K562 (cell line): ENCODE measurements around the gene ATF3. TPM values are rescaled to one million over a fixed set of nuclear protein-coding genes. Genes with fewer than 3 reads are reported as not detected.

Experiments
- ATAC-seq: fragments of 200-7000 bp; cut with Tn5 transposase; 3 replicates; pipeline ENCODE4 v1.9.1; 2020; ENCODE audit warnings: moderate library complexity
- BruUV-seq: library from RNA; stranded (reverse); fragments of 400-500 nt; replicated peaks from 2 replicates; lab custom pipeline; 2021; lab: Mats Ljungman, UMichigan
- CTCF ChIA-PET: fragments of 300-600 bp; formaldehyde crosslinking; extraction: SDS; loops from one replicate; lab custom pipeline; 2021; ENCODE audit warnings: low intra/inter-chr PET ratio; lab: Yijun Ruan, JAX
- POLR2A ChIA-PET: fragments of 300-600, 350-650 bp; sonication (Branson Sonifier 250); formaldehyde crosslinking; extraction: SDS; loops from one replicate; lab custom pipeline; 2021; ENCODE audit warnings: antibody characterized with exemption, inconsistent platforms; lab: Yijun Ruan, JAX
- DNase-seq, 4 experiments: peaks; one replicate each; pipeline versions ENCODE4 v3.0.0 to v3.0.0-alpha.2; 2011 to 2018; ENCODE audit warnings: low spot score in 3 of 4, mixed read lengths in 3 of 4; ENCODE audit errors: extremely low read depth in 1 of 4
- FAIRE-seq: peaks from 2 replicates; lab custom pipeline; 2011; peaks lifted over from hg19 to GRCh38; lab: Jason Lieb, UNC
- H2AFZ ChIP-seq: 2 replicates; pipeline ENCODE4 v1.6.0; 2011; ENCODE audit warnings: low read depth, low read length, control low read depth, inconsistent platforms
- H3K27ac ChIP-seq: fragments of 200-600 bp; 3 replicates; pipeline ENCODE4 v1.8.0; 2011; ENCODE audit warnings: low read depth, mild to moderate bottlenecking, control low read depth, inconsistent platforms, low read length, moderate library complexity, mixed read lengths; ENCODE audit errors: extremely low read depth
- H3K27me3 ChIP-seq, 2 experiments: fragments of 300-600 bp in 1 of 2; 2 replicates in 1 of 2; 3 replicates in 1 of 2; pipeline versions ENCODE4 v1.6.0 to v1.8.0; 2011; ENCODE audit warnings: inconsistent platforms in 2 of 2, low read length in 2 of 2, mild to moderate bottlenecking in 1 of 2, mixed read lengths in 1 of 2, moderate library complexity in 1 of 2; ENCODE audit not compliant: control insufficient read depth in 2 of 2, insufficient read depth in 2 of 2
- H3K36me3 ChIP-seq: fragments of 300-600 bp; 3 replicates; pipeline ENCODE4 v1.8.0; 2011; ENCODE audit warnings: mild to moderate bottlenecking, low read length, inconsistent platforms; ENCODE audit not compliant: control insufficient read depth, insufficient read depth
- H3K4me1 ChIP-seq, 2 experiments: fragments of 200-600 bp in 1 of 2; replicated peaks in 1 of 2; 2 replicates in 1 of 2; 3 replicates in 1 of 2; pipeline versions ENCODE4 v1.5.1 to v1.8.0; 2011; ENCODE audit warnings: inconsistent platforms in 2 of 2, low read length in 2 of 2, mild to moderate bottlenecking in 1 of 2, mixed read lengths in 1 of 2, moderate library complexity in 1 of 2; ENCODE audit not compliant: control insufficient read depth in 2 of 2, insufficient read depth in 2 of 2
- H3K4me2 ChIP-seq: 2 replicates; pipeline ENCODE4 v1.6.1; 2011; ENCODE audit warnings: low read length, control low read depth, inconsistent platforms, mixed read lengths; ENCODE audit not compliant: insufficient read depth
- H3K4me3 ChIP-seq: fragments of 200-600 bp; sonication (generic), shearing (Covaris generic); 2 replicates; pipeline ENCODE4 v1.5.1; 2016; ENCODE audit warnings: control low read depth, inconsistent platforms
- H3K79me2 ChIP-seq: fragments of 200-600 bp; 3 replicates; pipeline ENCODE4 v1.8.0; 2011; ENCODE audit warnings: low read length, inconsistent platforms; ENCODE audit not compliant: control insufficient read depth, insufficient read depth
- H3K9ac ChIP-seq, 2 experiments: 2 replicates each; pipeline versions ENCODE4 v1.6.0 to v1.6.1; 2011; ENCODE audit warnings: low read depth in 2 of 2, low read length in 2 of 2, control low read depth in 1 of 2, inconsistent platforms in 1 of 2, mild to moderate bottlenecking in 1 of 2, mixed read lengths in 1 of 2; ENCODE audit not compliant: insufficient read depth in 1 of 2
- H3K9me1 ChIP-seq: one replicate; pipeline ENCODE4 v1.6.0; 2011; ENCODE audit warnings: inconsistent platforms, mild to moderate bottlenecking, low read length, moderate library complexity; ENCODE audit not compliant: control insufficient read depth, insufficient read depth
- H3K9me3 ChIP-seq: replicated peaks from 2 replicates; pipeline ENCODE4 v1.5.1; 2011; ENCODE audit warnings: low read depth, low read length, inconsistent platforms; ENCODE audit not compliant: control insufficient read depth, insufficient read depth
- H4K20me1 ChIP-seq: replicated peaks from 2 replicates; pipeline ENCODE4 v1.6.1; 2011; ENCODE audit warnings: low read length, inconsistent platforms, mixed read lengths; ENCODE audit not compliant: control insufficient read depth, insufficient read depth
- MYNN ChIP-seq, 2 experiments: sonication (generic); formaldehyde crosslinking in 1 of 2; IDR thresholded peaks; 2 replicates each; pipeline versions ENCODE4 v1.5.0 to v1.6.1; 2016 to 2020; ENCODE audit warnings: antibody characterized with exemption in 1 of 2, missing genetic modification reagents in 1 of 2
- NEUROD1 ChIP-seq: fragments of 150-350 bp; IDR thresholded peaks from 2 replicates; pipeline ENCODE4 v1.6.1; 2014; ENCODE audit warnings: borderline replicate concordance, low read length, low read depth; ENCODE audit not compliant: partially characterized antibody
- WGBS: fragments of 100-300 bp; shearing (Covaris generic); methylation state at CpG from one replicate; pipeline ENCODE4 v1.1.6; 2016; ENCODE audit warnings: low coverage, mixed read lengths; ENCODE audit not compliant: insufficient coverage; ENCODE audit errors: missing lambda C conversion rate; 5-methylcytosine and 5-hydroxymethylcytosine counted together
- in situ Hi-C: fragments of 300-500 bp; cut with MboI; formaldehyde crosslinking; loops from 4 replicates; pipeline ENCODE4 v1.15.0; 2018; ENCODE audit warnings: inconsistent platforms, mixed read lengths
- intact Hi-C: fragments of 100-400 bp; cut with micrococcal nuclease; formaldehyde crosslinking; loops from 2 replicates; pipeline ENCODE4 v1.14.2; 2022
- polyA plus RNA-seq, 8 experiments: library from polyadenylated mRNA; depleted of rRNA in 4 of 8; stranded (reverse) in 5 of 8; unstranded in 3 of 8; fragments of >200 nt; fragmentation: Nextera tagmentation in 2 of 8; fragmentation: Illumina TruSeq in 1 of 8; extraction: Ambion mirVana in 2 of 8; extraction: Trizol in 1 of 8; gene quantifications; 2 replicates each; pipeline versions ENCODE4 v1.2.1 to v1.2.3, GENCODE V29; 2011 to 2014; ENCODE audit warnings: inconsistent platforms in 1 of 8, missing spikeins in 1 of 8
- total RNA-seq, 7 experiments: library from RNA; depleted of rRNA in 6 of 7; stranded (reverse); fragments of >200 nt in 6 of 7; fragmentation: Illumina TruSeq in 2 of 7; extraction: Trizol in 2 of 7; gene quantifications; 2 replicates each; pipeline versions ENCODE4 v1.2.1 to v1.2.3, GENCODE V29; 2011 to 2021; ENCODE audit warnings: low replicate concordance in 1 of 7
- TF ChIP-seq, protein P1 (sequence below), 2 experiments: fragments of 450-650 bp in 1 of 2; sonication (generic) in 1 of 2; formaldehyde crosslinking in 1 of 2; IDR thresholded peaks; 2 replicates each; pipeline versions ENCODE4 v1.7.1 to v1.9.0; 2016 to 2022; ENCODE audit warnings: inconsistent platforms in 1 of 2, mild to moderate bottlenecking in 1 of 2, missing genetic modification reagents in 1 of 2
- TF ChIP-seq, protein P2 (sequence below): fragments of 450-650 bp; IDR thresholded peaks from 2 replicates; pipeline ENCODE4 v1.6.1; 2017; ENCODE audit warnings: antibody characterized with exemption

ATF3 gene
- total and polyA plus RNA-seq, 9 of the 15 experiments (the other 6 are each of a cell fraction or from before 2014, with no cell fraction given), result 3.5 to 28.2 (median 19.8) TPM

DNA sequence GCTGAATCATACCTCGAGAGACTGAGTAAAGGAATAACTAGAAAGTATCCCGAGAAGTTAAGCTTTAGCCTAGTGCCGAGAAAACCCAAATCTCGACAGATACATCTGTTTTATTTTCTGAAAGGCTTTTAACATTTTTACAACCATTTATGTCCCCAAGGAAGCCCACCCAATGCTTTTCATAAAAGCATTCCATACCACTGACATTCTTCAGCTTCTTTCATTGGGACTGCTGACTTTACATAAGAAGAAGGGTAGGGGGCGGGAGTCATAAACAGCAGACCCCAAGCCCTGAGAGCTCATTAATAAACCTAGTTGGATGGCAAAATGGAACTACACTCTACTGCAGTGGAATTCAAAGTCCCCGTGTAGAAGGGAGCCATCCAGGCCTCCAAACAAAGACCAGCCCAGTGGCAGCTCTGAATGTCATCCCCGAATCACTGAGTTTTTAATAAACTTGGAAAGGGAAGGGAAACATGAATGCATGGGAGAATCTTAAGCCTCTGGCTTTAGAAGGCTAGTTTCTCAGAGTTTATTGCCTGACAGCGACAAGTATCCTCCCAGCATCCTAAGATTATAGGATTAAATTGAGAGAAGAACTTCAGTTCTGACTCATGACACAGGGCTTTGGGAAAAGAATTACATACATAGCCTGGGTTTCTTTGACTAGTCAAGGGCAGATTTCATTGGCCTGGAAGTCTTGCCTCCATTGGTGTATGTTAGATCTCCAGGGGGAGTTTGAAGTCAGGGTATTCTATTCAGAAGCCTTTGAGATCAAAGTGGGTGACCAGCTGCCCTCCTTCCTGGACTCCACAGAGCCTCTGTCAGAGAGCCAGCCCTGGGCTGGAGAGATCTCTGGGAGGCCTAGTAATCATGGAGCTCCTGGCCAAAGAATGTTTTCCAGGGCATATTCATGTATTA is 3.7 kb downstream of the ATF3 start (continued):
- TF ChIP-seq NEUROD1 (no peak), MYNN (IDR thresholded peaks at IDR 0.05) (no peak), MYNN (CRISPR knock-in tag; IDR thresholded peaks at IDR 0.05) (no peak)

DNA sequence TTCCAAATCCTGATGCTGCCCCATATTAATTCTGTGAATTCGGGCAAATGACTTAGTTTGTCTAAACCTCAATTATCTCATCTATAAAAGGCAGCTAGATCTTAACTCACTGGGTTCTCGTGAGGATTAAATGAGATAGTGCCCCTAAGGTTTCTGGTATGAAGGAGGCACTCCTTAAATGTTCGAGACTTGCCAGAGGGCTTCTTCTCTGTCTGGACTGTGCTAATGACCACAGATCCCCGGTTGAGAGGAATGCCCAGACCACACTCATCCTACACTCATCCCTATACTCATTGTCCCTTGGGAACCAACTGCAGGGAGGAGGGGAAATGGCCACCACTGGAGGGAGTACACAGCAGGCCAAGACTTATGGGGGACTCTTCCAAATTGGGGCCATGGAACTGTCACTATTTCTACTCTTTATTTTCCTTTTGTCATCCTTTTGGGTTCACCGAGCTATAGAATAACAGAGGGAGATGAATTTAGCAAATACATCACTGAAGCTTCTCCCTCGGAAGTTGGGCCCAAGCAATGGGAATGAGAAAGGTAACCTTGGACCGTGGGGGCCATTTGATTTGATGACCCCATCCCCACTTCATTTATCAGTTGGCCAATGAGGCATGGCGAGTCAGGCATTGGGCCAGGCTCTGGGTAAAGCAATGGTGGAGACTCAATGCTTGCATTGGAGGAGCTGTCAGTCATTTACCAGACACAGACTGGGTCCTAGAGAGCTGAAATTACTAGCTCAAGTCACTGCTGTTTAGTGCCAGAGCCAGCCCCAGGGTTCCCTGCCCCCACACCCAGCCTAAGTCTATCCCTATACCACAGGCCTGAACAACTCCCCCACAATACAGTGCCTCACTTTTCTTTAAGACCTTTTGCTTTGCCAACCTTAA is 5.1 kb downstream of the ATF3 start:
- no peak overlapping the region for H3K27ac ChIP-seq
- in situ Hi-C loops (no loop called here), intact Hi-C loops (no loop called here)
- H2AFZ ChIP-seq, result no peak overlapping the region
- peaks cover 50% of the 10 kb centered on the region for H4K20me1 ChIP-seq
- FAIRE-seq (no peak), DNase-seq (no peak), ATAC-seq (no peak)
- peaks cover 10 to 14% of the 10 kb centered on the region in 2 experiments; a peak in 4 of 5 replicates for H3K4me1 ChIP-seq
- H3K27me3 ChIP-seq, result no peaks in the 10 kb centered on the region; a peak in 1 of 5 replicates
- H3K36me3 ChIP-seq, result peaks cover 32% of the 10 kb centered on the region
- H3K9ac ChIP-seq, result no peak overlapping the region
- no peak overlapping the region for H3K4me2 ChIP-seq
- BruUV-seq, result no TSS peak
- WGBS, result 65% methylated on average over 8 of the region's 8 CpGs
- CTCF ChIA-PET, result interaction anchor here (0.6 kb wide), 1 partner anchor 38 kb away, joined by 3 read pairs; no protein-coding TSS in a partner anchor
- H3K4me3 ChIP-seq, result no peak overlapping the region
- peaks cover 48% of the 10 kb centered on the region for H3K79me2 ChIP-seq
- H3K9me1 ChIP-seq, result peaks cover 8% of the 10 kb centered on the region
- no peaks in the 10 kb centered on the region for H3K9me3 ChIP-seq
- POLR2A ChIA-PET, result interaction anchor here (0.7 to 1.5 kb wide), 9 partner anchors 16 to 135 kb away, joined by 3 to 6 read pairs (median 3); no protein-coding TSS in a partner anchor
- TF ChIP-seq, protein P1, sequence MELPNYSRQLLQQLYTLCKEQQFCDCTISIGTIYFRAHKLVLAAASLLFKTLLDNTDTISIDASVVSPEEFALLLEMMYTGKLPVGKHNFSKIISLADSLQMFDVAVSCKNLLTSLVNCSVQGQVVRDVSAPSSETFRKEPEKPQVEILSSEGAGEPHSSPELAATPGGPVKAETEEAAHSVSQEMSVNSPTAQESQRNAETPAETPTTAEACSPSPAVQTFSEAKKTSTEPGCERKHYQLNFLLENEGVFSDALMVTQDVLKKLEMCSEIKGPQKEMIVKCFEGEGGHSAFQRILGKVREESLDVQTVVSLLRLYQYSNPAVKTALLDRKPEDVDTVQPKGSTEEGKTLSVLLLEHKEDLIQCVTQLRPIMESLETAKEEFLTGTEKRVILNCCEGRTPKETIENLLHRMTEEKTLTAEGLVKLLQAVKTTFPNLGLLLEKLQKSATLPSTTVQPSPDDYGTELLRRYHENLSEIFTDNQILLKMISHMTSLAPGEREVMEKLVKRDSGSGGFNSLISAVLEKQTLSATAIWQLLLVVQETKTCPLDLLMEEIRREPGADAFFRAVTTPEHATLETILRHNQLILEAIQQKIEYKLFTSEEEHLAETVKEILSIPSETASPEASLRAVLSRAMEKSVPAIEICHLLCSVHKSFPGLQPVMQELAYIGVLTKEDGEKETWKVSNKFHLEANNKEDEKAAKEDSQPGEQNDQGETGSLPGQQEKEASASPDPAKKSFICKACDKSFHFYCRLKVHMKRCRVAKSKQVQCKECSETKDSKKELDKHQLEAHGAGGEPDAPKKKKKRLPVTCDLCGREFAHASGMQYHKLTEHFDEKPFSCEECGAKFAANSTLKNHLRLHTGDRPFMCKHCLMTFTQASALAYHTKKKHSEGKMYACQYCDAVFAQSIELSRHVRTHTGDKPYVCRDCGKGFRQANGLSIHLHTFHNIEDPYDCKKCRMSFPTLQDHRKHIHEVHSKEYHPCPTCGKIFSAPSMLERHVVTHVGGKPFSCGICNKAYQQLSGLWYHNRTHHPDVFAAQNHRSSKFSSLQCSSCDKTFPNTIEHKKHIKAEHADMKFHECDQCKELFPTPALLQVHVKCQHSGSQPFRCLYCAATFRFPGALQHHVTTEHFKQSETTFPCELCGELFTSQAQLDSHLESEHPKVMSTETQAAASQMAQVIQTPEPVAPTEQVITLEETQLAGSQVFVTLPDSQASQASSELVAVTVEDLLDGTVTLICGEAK (IDR thresholded peaks at IDR 0.05), result no peak
- TF ChIP-seq, protein P1 (CRISPR knock-in tag; IDR thresholded peaks at IDR 0.05), result peak; percentile 9; the same call in 1 of the 2 replicates
- TF ChIP-seq, protein P2, sequence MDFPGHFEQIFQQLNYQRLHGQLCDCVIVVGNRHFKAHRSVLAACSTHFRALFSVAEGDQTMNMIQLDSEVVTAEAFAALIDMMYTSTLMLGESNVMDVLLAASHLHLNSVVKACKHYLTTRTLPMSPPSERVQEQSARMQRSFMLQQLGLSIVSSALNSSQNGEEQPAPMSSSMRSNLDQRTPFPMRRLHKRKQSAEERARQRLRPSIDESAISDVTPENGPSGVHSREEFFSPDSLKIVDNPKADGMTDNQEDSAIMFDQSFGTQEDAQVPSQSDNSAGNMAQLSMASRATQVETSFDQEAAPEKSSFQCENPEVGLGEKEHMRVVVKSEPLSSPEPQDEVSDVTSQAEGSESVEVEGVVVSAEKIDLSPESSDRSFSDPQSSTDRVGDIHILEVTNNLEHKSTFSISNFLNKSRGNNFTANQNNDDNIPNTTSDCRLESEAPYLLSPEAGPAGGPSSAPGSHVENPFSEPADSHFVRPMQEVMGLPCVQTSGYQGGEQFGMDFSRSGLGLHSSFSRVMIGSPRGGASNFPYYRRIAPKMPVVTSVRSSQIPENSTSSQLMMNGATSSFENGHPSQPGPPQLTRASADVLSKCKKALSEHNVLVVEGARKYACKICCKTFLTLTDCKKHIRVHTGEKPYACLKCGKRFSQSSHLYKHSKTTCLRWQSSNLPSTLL, result no peak
